HepG2 (cell line): ENCODE measurements around the gene PRKCSH. TPM values are rescaled to one million over a fixed set of nuclear protein-coding genes. Genes with fewer than 3 reads are reported as not detected.

Experiments
- microRNA-seq: library from miRNA; unstranded; fragments of <30 nt; microRNA quantifications from one replicate; pipeline ENCODE4, GENCODE V29; 2020
- polyA plus RNA-seq, 8 experiments: library from polyadenylated mRNA; depleted of rRNA in 3 of 8; stranded (reverse) in 7 of 8; unstranded in 1 of 8; fragments of >200 nt; fragmentation: Illumina TruSeq in 4 of 8; extraction: Trizol in 4 of 8; gene quantifications; 2 replicates each; pipeline versions ENCODE4 v1.2.1 to v1.2.3, GENCODE V29; 2011 to 2016; ENCODE audit warnings: low read depth in 4 of 8, missing spikeins in 1 of 8, mixed read lengths in 1 of 8; ENCODE audit not compliant: insufficient read depth in 1 of 8
- small RNA-seq, 3 experiments: library from RNA; depleted of rRNA; stranded (forward); fragments of <200 nt; gene quantifications; one replicate each; pipeline ENCODE3, GENCODE V24; 2012; ENCODE audit warnings: low read depth in 2 of 3, low replicate concordance in 1 of 3; ENCODE audit not compliant: insufficient read length in 3 of 3, insufficient read depth in 2 of 3
- total RNA-seq, 5 experiments: library from RNA; depleted of rRNA; stranded (reverse); fragments of >200 nt; fragmentation: Illumina TruSeq; extraction: Trizol; gene quantifications; 2 replicates each; pipeline ENCODE4 v1.2.3, GENCODE V29; 2016; ENCODE audit warnings: low read depth in 1 of 5

The PRKCSH gene
- total and polyA plus RNA-seq, 2 of the 13 experiments (the other 11 are each of a cell fraction or from before 2014, with no cell fraction given) = 85.1 to 125 TPM

Small RNAs within 50 kb of the gene (microRNA-seq; reads per million reads assigned to microRNA genes)
- gene MIR7974 = 43.6 reads per million, percentile 66 among the genes with 10 or more reads in this experiment

Small RNAs within 50 kb of the gene (small RNA-seq; reads per million reads assigned to genes)
- gene MIR7974 (0 to 3.3 (median 1.3) reads per million in 3 experiments), gene RF00019 (0 reads per million in 3 experiments)

Other genes starting within 250 kb of the PRKCSH start
- 11.0 and 12.9 TPM in 2 replicates for gene KANK2, start 238.1 kb upstream of the PRKCSH start, total RNA-seq (2016; rRNA removed; fragmentation: Illumina TruSeq; extraction: Trizol)
- gene KANK2, start 238.1 kb upstream of the PRKCSH start, polyA plus RNA-seq (2011; rRNA removed) = 5.7 and 6.8 TPM in 2 replicates
- 9.8 and 27.3 TPM in 2 replicates for gene ANGPTL8, start 196.0 kb upstream of the PRKCSH start, total RNA-seq (2016; rRNA removed; fragmentation: Illumina TruSeq; extraction: Trizol)
- 243 and 436 TPM in 2 replicates for gene ANGPTL8, start 196.0 kb upstream of the PRKCSH start, polyA plus RNA-seq (2011; rRNA removed)
- gene DOCK6, start 173.1 kb upstream of the PRKCSH start, total RNA-seq (2016; rRNA removed; fragmentation: Illumina TruSeq; extraction: Trizol) = 4.1 and 5.4 TPM in 2 replicates
- 38.1 and 46.6 TPM in 2 replicates for gene DOCK6, start 173.1 kb upstream of the PRKCSH start, polyA plus RNA-seq (2011; rRNA removed)
- gene TSPAN16, start 139.5 kb upstream of the PRKCSH start, total RNA-seq (2016; rRNA removed; fragmentation: Illumina TruSeq; extraction: Trizol) = not detected in 2 replicates
- not detected in 2 replicates for gene TSPAN16, start 139.5 kb upstream of the PRKCSH start, polyA plus RNA-seq (2011; rRNA removed)
- 2.0 and 3.3 TPM in 2 replicates for gene RAB3D, start 96.0 kb upstream of the PRKCSH start, total RNA-seq (2016; rRNA removed; fragmentation: Illumina TruSeq; extraction: Trizol)
- 16.1 and 19.9 TPM in 2 replicates for gene RAB3D, start 96.0 kb upstream of the PRKCSH start, polyA plus RNA-seq (2011; rRNA removed)
- 22.8 and 45.5 TPM in 2 replicates for gene TMEM205, start 89.4 kb upstream of the PRKCSH start, total RNA-seq (2016; rRNA removed; fragmentation: Illumina TruSeq; extraction: Trizol)
- 98.7 and 119 TPM in 2 replicates for gene TMEM205, start 89.4 kb upstream of the PRKCSH start, polyA plus RNA-seq (2011; rRNA removed)
- gene CCDC159, start 89.1 kb upstream of the PRKCSH start, total RNA-seq (2016; rRNA removed; fragmentation: Illumina TruSeq; extraction: Trizol) = 1.2 and 1.7 TPM in 2 replicates
- 6.3 and 9.1 TPM in 2 replicates for gene CCDC159, start 89.1 kb upstream of the PRKCSH start, polyA plus RNA-seq (2011; rRNA removed)
- gene PLPPR2, start 80.2 kb upstream of the PRKCSH start, total RNA-seq (2016; rRNA removed; fragmentation: Illumina TruSeq; extraction: Trizol) = 0.77 and 1.5 TPM in 2 replicates
- gene PLPPR2, start 80.2 kb upstream of the PRKCSH start, polyA plus RNA-seq (2011; rRNA removed) = 2.1 and 4.2 TPM in 2 replicates
- 3.1 and 3.3 TPM in 2 replicates for gene SWSAP1, start 61.0 kb upstream of the PRKCSH start, total RNA-seq (2016; rRNA removed; fragmentation: Illumina TruSeq; extraction: Trizol)
- gene SWSAP1, start 61.0 kb upstream of the PRKCSH start, polyA plus RNA-seq (2011; rRNA removed) = 2.7 and 3.9 TPM in 2 replicates
- gene EPOR, start 51.3 kb upstream of the PRKCSH start, total RNA-seq (2016; rRNA removed; fragmentation: Illumina TruSeq; extraction: Trizol) = 1.2 and 2.9 TPM in 2 replicates
- 5.3 and 7.0 TPM in 2 replicates for gene EPOR, start 51.3 kb upstream of the PRKCSH start, polyA plus RNA-seq (2011; rRNA removed)
- gene RGL3, start 16.3 kb upstream of the PRKCSH start, total RNA-seq (2016; rRNA removed; fragmentation: Illumina TruSeq; extraction: Trizol) = 1.2 and 4.2 TPM in 2 replicates
- gene RGL3, start 16.3 kb upstream of the PRKCSH start, polyA plus RNA-seq (2011; rRNA removed) = 7.6 and 8.4 TPM in 2 replicates
- 0.04 TPM in 1 of 2 replicates, not detected in the other for gene ODAD3, start 514 bp upstream of the PRKCSH start, total RNA-seq (2016; rRNA removed; fragmentation: Illumina TruSeq; extraction: Trizol)
- gene ODAD3, start 514 bp upstream of the PRKCSH start, polyA plus RNA-seq (2011; rRNA removed) = 0.08 and 0.35 TPM in 2 replicates
- not detected in 2 replicates for gene ELAVL3, start 45.4 kb downstream of the PRKCSH start, total RNA-seq (2016; rRNA removed; fragmentation: Illumina TruSeq; extraction: Trizol)
- gene ELAVL3, start 45.4 kb downstream of the PRKCSH start, polyA plus RNA-seq (2011; rRNA removed) = 0.03 TPM in 2 replicates
- 1.2 and 4.7 TPM in 2 replicates for gene ZNF653, start 70.2 kb downstream of the PRKCSH start, total RNA-seq (2016; rRNA removed; fragmentation: Illumina TruSeq; extraction: Trizol)
- gene ZNF653, start 70.2 kb downstream of the PRKCSH start, polyA plus RNA-seq (2011; rRNA removed) = 6.6 and 7.1 TPM in 2 replicates
- gene ECSIT, start 93.5 kb downstream of the PRKCSH start, total RNA-seq (2016; rRNA removed; fragmentation: Illumina TruSeq; extraction: Trizol) = 32.2 and 36.4 TPM in 2 replicates
- gene ECSIT, start 93.5 kb downstream of the PRKCSH start, polyA plus RNA-seq (2011; rRNA removed) = 55.4 and 62.3 TPM in 2 replicates
- 0.55 and 1.1 TPM in 2 replicates for gene CNN1, start 103.2 kb downstream of the PRKCSH start, total RNA-seq (2016; rRNA removed; fragmentation: Illumina TruSeq; extraction: Trizol)
- gene CNN1, start 103.2 kb downstream of the PRKCSH start, polyA plus RNA-seq (2011; rRNA removed) = 0.39 and 0.70 TPM in 2 replicates
- 43.2 and 47.2 TPM in 2 replicates for gene ELOF1, start 123.6 kb downstream of the PRKCSH start, total RNA-seq (2016; rRNA removed; fragmentation: Illumina TruSeq; extraction: Trizol)
- gene ELOF1, start 123.6 kb downstream of the PRKCSH start, polyA plus RNA-seq (2011; rRNA removed) = 14.5 TPM in 2 replicates
- gene ACP5, start 142.0 kb downstream of the PRKCSH start, total RNA-seq (2016; rRNA removed; fragmentation: Illumina TruSeq; extraction: Trizol) = 0.94 and 1.3 TPM in 2 replicates
- gene ACP5, start 142.0 kb downstream of the PRKCSH start, polyA plus RNA-seq (2011; rRNA removed) = 5.1 and 6.7 TPM in 2 replicates
- 12.7 and 14.2 TPM in 2 replicates for gene ZNF627, start 161.8 kb downstream of the PRKCSH start, total RNA-seq (2016; rRNA removed; fragmentation: Illumina TruSeq; extraction: Trizol)
- 4.2 and 4.5 TPM in 2 replicates for gene ZNF627, start 161.8 kb downstream of the PRKCSH start, polyA plus RNA-seq (2011; rRNA removed)